Liver (tissue), 3 donors: ENCODE results near the gene INPPL1.

ENCODE experiments used
- CTCF ChIP-seq: fragments of 150-350 bp; IDR thresholded peaks from 2 replicates; pipeline ENCODE4 v1.5.1; 2017; ENCODE audit warnings: improper control_type of control experiment, low read depth, low read length; ENCODE audit not compliant: missing input control
- EGR1 ChIP-seq, 2 donors: IDR thresholded peaks; 2 replicates each; pipeline ENCODE4 v1.6.1; 2016 to 2018; ENCODE audit warnings: antibody characterized with exemption in 2 of 2, low read depth in 2 of 2
- FOXA1 ChIP-seq: IDR thresholded peaks from 2 replicates; pipeline ENCODE4 v1.6.1; 2016; ENCODE audit warnings: antibody characterized with exemption
- GABPA ChIP-seq, 2 donors: IDR thresholded peaks in 1 of 2; conservative IDR thresholded peaks in 1 of 2; 2 replicates each; pipeline ENCODE4 v1.6.1; 2016; ENCODE audit warnings: antibody characterized with exemption in 2 of 2, mild to moderate bottlenecking in 1 of 2, moderate library complexity in 1 of 2
- HNF4G ChIP-seq: IDR thresholded peaks from 2 replicates; pipeline ENCODE4 v1.6.1; 2016; ENCODE audit warnings: antibody characterized with exemption
- JUND ChIP-seq, 2 donors: IDR thresholded peaks; 2 replicates each; pipeline ENCODE4 v1.6.1; 2016; ENCODE audit warnings: antibody characterized with exemption in 2 of 2
- MAX ChIP-seq: IDR thresholded peaks from 2 replicates; pipeline ENCODE4 v1.6.1; 2016; ENCODE audit warnings: antibody characterized with exemption
- RAD21 ChIP-seq, 2 donors: IDR thresholded peaks; 2 replicates each; pipeline ENCODE4 v1.6.1; 2016; ENCODE audit warnings: antibody characterized with exemption in 2 of 2, mild to moderate bottlenecking in 2 of 2
- REST ChIP-seq: IDR thresholded peaks from 2 replicates; pipeline ENCODE4 v1.6.1; 2016; ENCODE audit warnings: antibody characterized with exemption, mild to moderate bottlenecking
- RXRA ChIP-seq, 2 donors: IDR thresholded peaks; 2 replicates each; pipeline ENCODE4 v1.6.1; 2017 to 2018; ENCODE audit warnings: antibody characterized with exemption in 2 of 2, mild to moderate bottlenecking in 1 of 2
- TAF1 ChIP-seq: conservative IDR thresholded peaks from 2 replicates; pipeline ENCODE4 v1.6.1; 2016; ENCODE audit warnings: antibody characterized with exemption, mild to moderate bottlenecking
- YY1 ChIP-seq: IDR thresholded peaks from 2 replicates; pipeline ENCODE4 v1.6.1; 2016; ENCODE audit warnings: antibody characterized with exemption, mild to moderate bottlenecking
- ZBTB33 ChIP-seq: IDR thresholded peaks from 2 replicates; pipeline ENCODE4 v1.6.1; 2016; ENCODE audit warnings: antibody characterized with exemption
- donor health status: healthy.
- donor health status: healthy.

GRCh38 chr11:72244060-72244360 lies 19.4 kb downstream of the INPPL1 start, which contains the start of gene PHOX2A:
- TF ChIP-seq CTCF (no peak), RAD21 (IDR thresholded peaks at IDR 0.05) (no peak), EGR1 (IDR thresholded peaks at IDR 0.05; ENCODE audit: low read depth in 2 of 2) (no peak), ZBTB33 (no peak), TAF1 (no peak), FOXA1 (no peak), MAX (no peak), GABPA (IDR thresholded peaks at IDR 0.05 in 1 of 2, conservative IDR thresholded peaks at IDR 0.05 in 1 of 2) (no peak), JUND (IDR thresholded peaks at IDR 0.05) (no peak), YY1 (no peak), HNF4G (no peak), REST (no peak), RXRA (IDR thresholded peaks at IDR 0.05) (no peak)
